LNCaP clone FGC (cell line): Measurements from ENCODE around the gene PRLHR.

ENCODE experiments used
- DNase-seq: peaks from one replicate; pipeline ENCODE4 v3.0.0-alpha.2; 2011; ENCODE audit warnings: low read depth
- H3K4me3 ChIP-seq: 2 replicates; pipeline ENCODE4 v1.5.1; 2011; ENCODE audit warnings: mild to moderate bottlenecking, low read depth, low read length, control low read depth
- CTCF ChIP-seq: IDR thresholded peaks from 2 replicates; pipeline ENCODE4 v1.5.1; 2012; ENCODE audit warnings: mild to moderate bottlenecking; ENCODE audit not compliant: control insufficient read depth, insufficient read depth; ENCODE audit errors: extremely low read depth

The PRLHR gene

GRCh38 chr10:118595598-118596425 lies at the start of gene PRLHR:
TSS of gene PRLHR (minus strand) at chr10:118595648. CDS start at chr10:118595244, 404 bp downstream.
- no peak within 1 kb of the TSS for H3K4me3 ChIP-seq
- no peak for DNase-seq
- no peak for TF ChIP-seq CTCF

GRCh38 chr10:118642228-118642627 lies 46.8 kb upstream of the PRLHR start:
- TF ChIP-seq CTCF = no peak
- DNase-seq = no peak
- no peak overlapping the region for H3K4me3 ChIP-seq

- H3K4me3 ChIP-seq = no peak overlapping the region
- TF ChIP-seq CTCF = no peak
- DNase-seq = no peak
Observed at GRCh38 chr10:118638680-118639079, 43.2 kb upstream of the PRLHR start.

GRCh38 chr10:118635674-118636402 lies 40.4 kb upstream of the PRLHR start:
- H3K4me3 ChIP-seq = no peak overlapping the region
- no peak for DNase-seq
- TF ChIP-seq CTCF = no peak

GRCh38 chr10:118633786-118634185 lies 38.3 kb upstream of the PRLHR start:
- DNase-seq = no peak
- TF ChIP-seq CTCF = no peak
- H3K4me3 ChIP-seq = no peak overlapping the region

- DNase-seq = no peak
- TF ChIP-seq CTCF = no peak
- no peak overlapping the region for H3K4me3 ChIP-seq
Observed at GRCh38 chr10:118629211-118629610, 33.8 kb upstream of the PRLHR start.
